Measurements from ENCODE around the gene RASSF7. TPM values are rescaled to one million over a fixed set of nuclear protein-coding genes. Genes with fewer than 3 reads are reported as not detected.

RASSF7 gene
- total and polyA plus RNA-seq, 10 of the 15 experiments (the other 5 are each of a cell fraction or from before 2014, with no cell fraction given) = 0.39 to 29.7 (median 13.2) TPM

DNA sequence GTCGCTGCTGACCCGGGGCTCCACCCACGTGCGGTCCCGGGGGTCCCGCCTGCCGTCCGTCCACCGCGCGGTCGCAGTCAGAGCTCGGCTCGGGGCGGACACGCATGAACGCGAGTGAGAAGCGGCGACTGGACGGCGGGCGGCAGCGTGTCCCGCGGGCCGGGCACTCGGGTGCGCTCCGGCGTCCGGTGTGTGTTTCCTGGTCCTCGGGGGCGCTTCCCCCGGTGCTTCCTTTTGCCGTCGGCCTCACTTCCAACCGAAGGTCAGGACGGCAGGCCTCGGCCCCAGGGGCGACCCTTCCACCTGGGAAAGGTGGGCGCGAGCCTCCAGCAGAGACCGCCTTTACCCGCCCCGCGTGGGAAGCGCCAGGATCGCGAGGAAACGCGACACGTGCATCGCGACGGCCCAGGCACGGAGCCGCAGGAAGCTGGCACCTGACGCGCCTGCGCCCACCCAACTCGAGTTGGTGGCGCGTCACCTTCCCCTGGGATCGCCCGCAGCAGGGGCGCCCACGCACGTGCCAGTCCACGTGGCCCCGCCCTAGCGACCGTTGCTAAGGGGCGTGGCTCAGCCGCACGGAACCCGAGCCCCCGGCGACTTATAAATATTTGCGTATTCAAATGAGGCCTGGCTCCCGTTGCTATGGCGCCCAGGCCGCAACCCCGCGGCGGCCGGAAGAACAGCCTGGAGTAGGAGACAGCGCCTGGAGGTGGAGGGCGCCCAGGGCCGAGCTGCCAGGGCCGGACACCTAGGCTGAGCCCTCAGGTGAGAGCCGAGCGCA, 23.7 kb upstream of the RASSF7 start, which contains the start of gene LRRC56 (continued):
- TF ChIP-seq, protein P1, sequence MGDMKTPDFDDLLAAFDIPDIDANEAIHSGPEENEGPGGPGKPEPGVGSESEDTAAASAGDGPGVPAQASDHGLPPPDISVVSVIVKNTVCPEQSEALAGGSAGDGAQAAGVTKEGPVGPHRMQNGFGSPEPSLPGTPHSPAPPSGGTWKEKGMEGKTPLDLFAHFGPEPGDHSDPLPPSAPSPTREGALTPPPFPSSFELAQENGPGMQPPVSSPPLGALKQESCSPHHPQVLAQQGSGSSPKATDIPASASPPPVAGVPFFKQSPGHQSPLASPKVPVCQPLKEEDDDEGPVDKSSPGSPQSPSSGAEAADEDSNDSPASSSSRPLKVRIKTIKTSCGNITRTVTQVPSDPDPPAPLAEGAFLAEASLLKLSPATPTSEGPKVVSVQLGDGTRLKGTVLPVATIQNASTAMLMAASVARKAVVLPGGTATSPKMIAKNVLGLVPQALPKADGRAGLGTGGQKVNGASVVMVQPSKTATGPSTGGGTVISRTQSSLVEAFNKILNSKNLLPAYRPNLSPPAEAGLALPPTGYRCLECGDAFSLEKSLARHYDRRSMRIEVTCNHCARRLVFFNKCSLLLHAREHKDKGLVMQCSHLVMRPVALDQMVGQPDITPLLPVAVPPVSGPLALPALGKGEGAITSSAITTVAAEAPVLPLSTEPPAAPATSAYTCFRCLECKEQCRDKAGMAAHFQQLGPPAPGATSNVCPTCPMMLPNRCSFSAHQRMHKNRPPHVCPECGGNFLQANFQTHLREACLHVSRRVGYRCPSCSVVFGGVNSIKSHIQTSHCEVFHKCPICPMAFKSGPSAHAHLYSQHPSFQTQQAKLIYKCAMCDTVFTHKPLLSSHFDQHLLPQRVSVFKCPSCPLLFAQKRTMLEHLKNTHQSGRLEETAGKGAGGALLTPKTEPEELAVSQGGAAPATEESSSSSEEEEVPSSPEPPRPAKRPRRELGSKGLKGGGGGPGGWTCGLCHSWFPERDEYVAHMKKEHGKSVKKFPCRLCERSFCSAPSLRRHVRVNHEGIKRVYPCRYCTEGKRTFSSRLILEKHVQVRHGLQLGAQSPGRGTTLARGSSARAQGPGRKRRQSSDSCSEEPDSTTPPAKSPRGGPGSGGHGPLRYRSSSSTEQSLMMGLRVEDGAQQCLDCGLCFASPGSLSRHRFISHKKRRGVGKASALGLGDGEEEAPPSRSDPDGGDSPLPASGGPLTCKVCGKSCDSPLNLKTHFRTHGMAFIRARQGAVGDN (IDR thresholded peaks at IDR 0.05) = peak; percentile 83
- peak; percentile 56; a peak in 3 of 4 replicates for TF ChIP-seq IKZF2 (IDR thresholded peaks at IDR 0.05)
- 0 out of 2 replicates have a peak, but pooled peaks have one; percentile 56 for TF ChIP-seq STAT1 (conservative IDR thresholded peaks at IDR 0.05)
- TF ChIP-seq ZNF592 (IDR thresholded peaks at IDR 0.05) = no peak
- peak; percentile 71 for TF ChIP-seq PBX3 (IDR thresholded peaks at IDR 0.05; ENCODE audit: insufficient replicate concordance, low read depth, low read length)
- 0 out of 2 replicates have a peak, but pooled peaks have one; percentile 67 for TF ChIP-seq TARDBP (IDR thresholded peaks at IDR 0.05; ENCODE audit: borderline replicate concordance)
- peak; percentile 75 to 93 for TF ChIP-seq EGR1 (IDR thresholded peaks at IDR 0.05; ENCODE audit: borderline replicate concordance in 1 of 2, low read depth in 2 of 2, low read length in 2 of 2)
- peak; percentile 97 for TF ChIP-seq POU2F2 (IDR thresholded peaks at IDR 0.05; ENCODE audit: borderline replicate concordance, low read depth, low read length)
- TF ChIP-seq BRCA1 (IDR thresholded peaks at IDR 0.05; ENCODE audit: low read depth, low read length) = no peak
- TF ChIP-seq LARP7 (IDR thresholded peaks at IDR 0.05) = no peak; the same call in none of the 2 replicates
- TF ChIP-seq SPI1 (IDR thresholded peaks at IDR 0.05; ENCODE audit: borderline replicate concordance, insufficient read depth, low read depth, low read length) = no peak
- peak; percentile 100 for TF ChIP-seq GATAD2B (conservative IDR thresholded peaks at IDR 0.05; ENCODE audit: low read depth)
- TF ChIP-seq FOS (IDR thresholded peaks at IDR 0.05; ENCODE audit: borderline replicate concordance, extremely low read depth, insufficient read length) = no peak
- peak; percentile 91 for TF ChIP-seq DPF2 (IDR thresholded peaks at IDR 0.05)
- peak; percentile 58; the same call in 1 of the 2 replicates for TF ChIP-seq TAF1 (IDR thresholded peaks at IDR 0.05; ENCODE audit: borderline replicate concordance, low read depth, low read length)
- no peak for TF ChIP-seq MYB (IDR thresholded peaks at IDR 0.05; ENCODE audit: borderline replicate concordance, low read depth, low read length)
- TF ChIP-seq NFIC (IDR thresholded peaks at IDR 0.05; ENCODE audit: low read depth, low read length) = no peak
- no peak for TF ChIP-seq ESRRA (IDR thresholded peaks at IDR 0.05; ENCODE audit: low read length)
- TF ChIP-seq ZNF217 (IDR thresholded peaks at IDR 0.05) = 0 out of 2 replicates have a peak, but pooled peaks have one; percentile 40
- TF ChIP-seq RAD51 (IDR thresholded peaks at IDR 0.05) = peak; percentile 88
- TF ChIP-seq BACH1 (IDR thresholded peaks at IDR 0.05; ENCODE audit: borderline replicate concordance) = peak; percentile 99

Data from GM12878 (cell line).